H1 (cell line): ENCODE results near the gene MBNL2. TPM values are rescaled to one million over a fixed set of nuclear protein-coding genes. Genes with fewer than 3 reads are reported as not detected.
A peak's percentile ranks its signal among the peaks of the same experiment; 100 is the strongest.

Experiments
- CTCF ChIA-PET: fragments of 300-600 bp; sonication (Branson Sonifier 250); formaldehyde crosslinking; loops from one replicate; lab custom pipeline; 2021; ENCODE audit not compliant: partially characterized antibody; lab: Charles Lee
- POLR2A ChIA-PET: fragments of 300-600 bp; sonication (Branson Sonifier 250); formaldehyde crosslinking; loops from one replicate; lab custom pipeline; 2021; ENCODE audit warnings: inconsistent platforms; ENCODE audit not compliant: partially characterized antibody; lab: Charles Lee
- DNase-seq, 2 experiments: peaks; one replicate each; pipeline versions ENCODE4 v3.0.0 to v3.0.0-alpha.2; 2010 to 2022; ENCODE audit warnings: low spot score in 2 of 2, low read depth in 1 of 2, mixed read lengths in 1 of 2
- FAIRE-seq: peaks from 2 replicates; lab custom pipeline; 2011; peaks lifted over from hg19 to GRCh38; lab: Jason Lieb, UNC
- H2AFZ ChIP-seq: 2 replicates; pipeline ENCODE4 v1.8.1; 2012; ENCODE audit warnings: low read length, inconsistent platforms
- H2AK5ac ChIP-seq: 2 replicates; pipeline ENCODE4 v1.6.1; 2013; ENCODE audit warnings: low read depth, low read length
- H2BK120ac ChIP-seq: replicated peaks from 2 replicates; pipeline ENCODE3; 2013; ENCODE audit warnings: low read depth, low read length, inconsistent platforms
- H2BK12ac ChIP-seq: 2 replicates; pipeline ENCODE4 v1.6.1; 2013; ENCODE audit warnings: low read depth, low read length
- H2BK15ac ChIP-seq: 2 replicates; pipeline ENCODE4 v1.6.1; 2013; ENCODE audit warnings: low read length
- H2BK20ac ChIP-seq: 2 replicates; pipeline ENCODE4 v1.6.1; 2013; ENCODE audit warnings: low read length
- H2BK5ac ChIP-seq: 2 replicates; pipeline ENCODE4 v1.6.1; 2013; ENCODE audit warnings: low read depth, low read length
- H3K14ac ChIP-seq: 2 replicates; pipeline ENCODE4 v1.6.1; 2013; ENCODE audit warnings: inconsistent platforms; ENCODE audit not compliant: insufficient read length
- H3K18ac ChIP-seq: 2 replicates; pipeline ENCODE4 v1.6.1; 2013; ENCODE audit warnings: low read length; ENCODE audit errors: extremely low read depth
- H3K23ac ChIP-seq: 2 replicates; pipeline ENCODE4 v1.6.1; 2013; ENCODE audit warnings: inconsistent platforms; ENCODE audit not compliant: insufficient read length
- H3K23me2 ChIP-seq: 2 replicates; pipeline ENCODE4 v1.6.1; 2013; ENCODE audit warnings: low read depth, low read length
- H3K27ac ChIP-seq: 2 replicates; pipeline ENCODE4 v1.6.1; 2011; ENCODE audit warnings: low read depth, low read length, inconsistent platforms
- H3K27me3 ChIP-seq, 4 experiments: replicated peaks in 1 of 4; 1 replicate in 1 of 4; 2 replicates in 3 of 4; pipeline versions ENCODE4 v1.6.1 to v1.8.1; 2011 to 2013; ENCODE audit warnings: low read length in 3 of 4, mild to moderate bottlenecking in 3 of 4, inconsistent platforms in 2 of 4, mixed read lengths in 2 of 4, moderate library complexity in 1 of 4; ENCODE audit not compliant: control insufficient read depth in 3 of 4, insufficient read depth in 3 of 4; ENCODE audit errors: extremely low read depth in 1 of 4
- H3K36me3 ChIP-seq, 4 experiments: 2 replicates each; pipeline versions ENCODE4 v1.6.1 to v1.8.1; 2011 to 2013; ENCODE audit warnings: mild to moderate bottlenecking in 4 of 4, low read length in 3 of 4, moderate library complexity in 2 of 4, control low read depth in 1 of 4, inconsistent platforms in 1 of 4; ENCODE audit not compliant: insufficient read depth in 4 of 4, control insufficient read depth in 2 of 4
- H3K4ac ChIP-seq: replicated peaks from 2 replicates; pipeline ENCODE3; 2013; ENCODE audit warnings: low read length, low read depth, mixed read lengths, inconsistent platforms; ENCODE audit not compliant: insufficient read length
- H3K4me1 ChIP-seq, 4 experiments: replicated peaks in 1 of 4; 1 replicate in 1 of 4; 2 replicates in 3 of 4; pipeline versions ENCODE4 v1.6.1 to v1.8.1; 2011 to 2013; ENCODE audit warnings: low read length in 3 of 4, inconsistent platforms in 2 of 4, mixed read lengths in 1 of 4; ENCODE audit not compliant: insufficient read depth in 4 of 4, control insufficient read depth in 3 of 4
- H3K4me2 ChIP-seq, 2 experiments: 2 replicates each; pipeline versions ENCODE4 v1.6.1 to v1.8.1; 2011 to 2013; ENCODE audit warnings: low read depth in 2 of 2, low read length in 2 of 2, control low read depth in 1 of 2, inconsistent platforms in 1 of 2, mild to moderate bottlenecking in 1 of 2; ENCODE audit not compliant: insufficient read depth in 1 of 2
- H3K4me3 ChIP-seq, 4 experiments: fragments of 200-600, 300-600 bp in 1 of 4; sonication (generic), shearing (Covaris generic), sonication (Bioruptor Twin) in 1 of 4; 2 replicates each; pipeline versions ENCODE4 v1.5.1 to v1.8.1; 2011 to 2016; ENCODE audit warnings: low read length in 4 of 4, low read depth in 3 of 4, control low read depth in 2 of 4, inconsistent platforms in 2 of 4, mild to moderate bottlenecking in 2 of 4, mixed read lengths in 1 of 4, moderate library complexity in 1 of 4; ENCODE audit not compliant: insufficient read depth in 2 of 4; ENCODE audit errors: extremely low read depth in 1 of 4
- H3K56ac ChIP-seq: replicated peaks from 2 replicates; pipeline ENCODE3; 2013; ENCODE audit warnings: low read depth, mild to moderate bottlenecking, mixed read lengths, low read length, inconsistent platforms; ENCODE audit not compliant: insufficient read length
- H3K79me1 ChIP-seq: 2 replicates; pipeline ENCODE4 v1.6.1; 2013; ENCODE audit warnings: low read depth, low read length, control low read depth
- H3K79me2 ChIP-seq, 2 experiments: 2 replicates each; pipeline versions ENCODE4 v1.6.1 to v1.8.1; 2012 to 2013; ENCODE audit warnings: low read length in 2 of 2, mild to moderate bottlenecking in 2 of 2, inconsistent platforms in 1 of 2; ENCODE audit not compliant: insufficient read depth in 2 of 2, control insufficient read depth in 1 of 2
- H3K9ac ChIP-seq, 4 experiments: replicated peaks in 1 of 4; 1 replicate in 1 of 4; 2 replicates in 3 of 4; pipeline versions ENCODE4 v1.6.1 to v1.8.1; 2011 to 2013; ENCODE audit warnings: low read depth in 3 of 4, low read length in 3 of 4, control low read depth in 2 of 4, mild to moderate bottlenecking in 2 of 4, moderate library complexity in 2 of 4, inconsistent platforms in 1 of 4; ENCODE audit errors: extremely low read depth in 1 of 4
- H3K9me3 ChIP-seq, 2 experiments: 2 replicates each; pipeline versions ENCODE4 v1.6.1 to v1.8.1; 2012 to 2013; ENCODE audit warnings: mild to moderate bottlenecking in 2 of 2, moderate library complexity in 2 of 2, control low read depth in 1 of 2, inconsistent platforms in 1 of 2, low read depth in 1 of 2, low read length in 1 of 2, mixed read lengths in 1 of 2; ENCODE audit not compliant: insufficient read depth in 2 of 2
- H4K20me1 ChIP-seq, 2 experiments: replicated peaks in 1 of 2; 2 replicates each; pipeline versions ENCODE3 to v1.8.1; 2011 to 2013; ENCODE audit warnings: inconsistent platforms in 2 of 2, low read length in 2 of 2, mild to moderate bottlenecking in 1 of 2; ENCODE audit not compliant: insufficient read depth in 2 of 2, control insufficient read depth in 1 of 2
- H4K5ac ChIP-seq: 2 replicates; pipeline ENCODE4 v1.6.1; 2013; ENCODE audit warnings: low read length, low read depth, mixed read lengths, inconsistent platforms; ENCODE audit not compliant: insufficient read length
- H4K8ac ChIP-seq: 2 replicates; pipeline ENCODE4 v1.8.0; 2013; ENCODE audit warnings: mild to moderate bottlenecking, moderate library complexity, low read length, inconsistent platforms; ENCODE audit not compliant: insufficient read depth; ENCODE audit errors: extremely low read depth
- H4K91ac ChIP-seq: replicated peaks from 2 replicates; pipeline ENCODE3; 2013; ENCODE audit warnings: low read length, mixed read lengths, inconsistent platforms; ENCODE audit not compliant: insufficient read length
- CTCF ChIP-seq, 3 experiments: IDR thresholded peaks; 1 replicate in 2 of 3; 2 replicates in 1 of 3; pipeline versions ENCODE4 v1.5.1 to v1.6.1; 2011; ENCODE audit warnings: low read length in 3 of 3, mild to moderate bottlenecking in 3 of 3, inconsistent platforms in 2 of 3, low read depth in 1 of 3, moderate library complexity in 1 of 3; ENCODE audit not compliant: insufficient read depth in 1 of 3; ENCODE audit errors: control extremely low read depth in 1 of 3
- EP300 ChIP-seq, 2 experiments: IDR thresholded peaks; 1 replicate in 1 of 2; 2 replicates in 1 of 2; pipeline ENCODE4 v1.6.1; 2011 to 2012; ENCODE audit warnings: low read depth in 2 of 2, low read length in 2 of 2, mild to moderate bottlenecking in 2 of 2, borderline replicate concordance in 1 of 2, inconsistent platforms in 1 of 2, moderate library complexity in 1 of 2
- WGBS, 2 experiments: shearing (Covaris generic) in 1 of 2; methylation state at CpG; one replicate each; pipeline versions ENCODE4 v1.1.6 to v1.1.7; 2013 to 2015; ENCODE audit warnings: low lambda C conversion rate in 2 of 2, mixed read lengths in 2 of 2, inconsistent platforms in 1 of 2, low coverage in 1 of 2, missing lambda C conversion rate in 1 of 2; ENCODE audit not compliant: insufficient replicate concordance in 2 of 2, insufficient coverage in 1 of 2, insufficient read length in 1 of 2; ENCODE audit errors: extremely low coverage in 1 of 2, missing lambda C conversion rate in 1 of 2; 5-methylcytosine and 5-hydroxymethylcytosine counted together
- polyA plus RNA-seq, 7 experiments: library from polyadenylated mRNA; depleted of rRNA in 3 of 7; stranded (reverse) in 5 of 7; unstranded in 2 of 7; fragments of >200 nt in 5 of 7; fragments of 200-250 nt in 2 of 7; gene quantifications; 1 replicate in 5 of 7; 2 replicates in 1 of 7; 4 replicates in 1 of 7; pipeline versions ENCODE4 v1.2.1 to v1.2.3, GENCODE V29; 2011 to 2013; ENCODE audit warnings: missing spikeins in 2 of 7, mixed read lengths in 2 of 7
- total RNA-seq: library from RNA; stranded (reverse); fragmentation: NEBNext Ultra II Directional; extraction: Animal tissue kit (Norgen Biotek cat#: 25700); gene quantifications from 2 replicates; pipeline ENCODE4 v1.2.1, GENCODE V29; 2021

Gene MBNL2
- total and polyA plus RNA-seq, 2 of the 8 experiments (the other 6 are each of a cell fraction or from before 2014, with no cell fraction given), result 1.0 to 2.6 TPM

GRCh38 chr13:97333983-97334382, 111.8 kb downstream of the MBNL2 start:
- H2BK20ac ChIP-seq, result no peak overlapping the region
- WGBS, 2 experiments, result 89% methylated on average over 6 of the region's 6 CpGs; no CpG with 5 or more reads in 1 of the 2 experiments
- no peak overlapping the region for H4K91ac ChIP-seq
- H3K4me3 ChIP-seq, result no peak overlapping the region
- no peak overlapping the region for H3K4ac ChIP-seq
- H3K4me2 ChIP-seq, result no peak overlapping the region
- H4K8ac ChIP-seq, result no peak overlapping the region
- no peak overlapping the region for H4K5ac ChIP-seq
- H4K20me1 ChIP-seq, result peaks cover 0 to 1% of the 10 kb centered on the region in 2 experiments
- H3K23ac ChIP-seq, result no peak overlapping the region
- H2BK15ac ChIP-seq, result no peak overlapping the region
- no peak overlapping the region for H3K14ac ChIP-seq
- H2BK12ac ChIP-seq, result no peak overlapping the region
- peaks cover 5% of the 10 kb centered on the region; the same call in 1 of the 2 replicates for H3K23me2 ChIP-seq
- H3K36me3 ChIP-seq, result no peaks in the 10 kb centered on the region
- no peak overlapping the region for H3K9ac ChIP-seq
- no peaks in the 10 kb centered on the region for H3K79me2 ChIP-seq
- peaks cover 0 to 4% (median 3%) of the 10 kb centered on the region in 4 experiments; a peak in 2 of 7 replicates for H3K4me1 ChIP-seq
- H3K56ac ChIP-seq, result no peak overlapping the region
- H2AFZ ChIP-seq, result no peak overlapping the region
- no peak overlapping the region for H3K18ac ChIP-seq
- POLR2A ChIA-PET, result no interaction called here
- H2AK5ac ChIP-seq, result no peak overlapping the region
- no peak overlapping the region for H2BK120ac ChIP-seq
- no peak for DNase-seq
- FAIRE-seq, result no peak
- CTCF ChIA-PET, result interaction anchor here (0.6 to 1.3 kb wide), 5 partner anchors 11 to 121 kb away, joined by 3 to 5 read pairs (median 3); no protein-coding TSS in a partner anchor
- no peak overlapping the region for H2BK5ac ChIP-seq
- H3K79me1 ChIP-seq, result no peaks in the 10 kb centered on the region
- H3K9me3 ChIP-seq, result no peaks in the 10 kb centered on the region
- H3K27ac ChIP-seq, result no peak overlapping the region
- TF ChIP-seq CTCF (IDR thresholded peaks at IDR 0.05; ENCODE audit: control extremely low read depth in 1 of 3, insufficient read depth in 1 of 3, low read depth in 1 of 3, low read length in 3 of 3), result peak in 1 of 3 experiments; percentile 1; a peak in 1 of 4 replicates
- no peak for TF ChIP-seq EP300 (IDR thresholded peaks at IDR 0.05; ENCODE audit: borderline replicate concordance in 1 of 2, low read depth in 2 of 2, low read length in 2 of 2)
- TF ChIP-seq, all 59 proteins: peak for 1
- no peaks in the 10 kb centered on the region; a peak in 1 of 7 replicates for H3K27me3 ChIP-seq
